GM06990 (cell line): Measurements from ENCODE around the gene PHACTR1.

Experiments used
- DNase-seq: peaks from one replicate; pipeline ENCODE4 v3.0.0-alpha.2; 2011; ENCODE audit not compliant: insufficient read length; ENCODE audit errors: extremely low read depth
- H3K27me3 ChIP-seq: replicated peaks from 2 replicates; pipeline ENCODE4 v1.6.0; 2011; ENCODE audit warnings: low read length; ENCODE audit not compliant: control insufficient read depth, insufficient read depth
- H3K36me3 ChIP-seq: 2 replicates; pipeline ENCODE4 v1.5.1; 2011; ENCODE audit warnings: low read length; ENCODE audit not compliant: control insufficient read depth, insufficient read depth
- H3K4me3 ChIP-seq: replicated peaks from 2 replicates; pipeline ENCODE4 v1.5.1; 2011; ENCODE audit warnings: low read depth, mild to moderate bottlenecking, control low read depth, low read length
- CTCF ChIP-seq: IDR thresholded peaks from 2 replicates; pipeline ENCODE4 v1.5.1; 2011; ENCODE audit warnings: low read length, control low read depth, mild to moderate bottlenecking, inconsistent platforms; ENCODE audit not compliant: insufficient read depth, poor library complexity, severe bottlenecking

The PHACTR1 gene

GRCh38 chr6:13334953-13335352 is 618.4 kb downstream of the PHACTR1 start:
- H3K27me3 ChIP-seq: no peaks in the 10 kb centered on the region
- H3K36me3 ChIP-seq: no peaks in the 10 kb centered on the region
- H3K4me3 ChIP-seq: no peak overlapping the region
- no peak for DNase-seq
- no peak for TF ChIP-seq CTCF

- no peak overlapping the region for H3K4me3 ChIP-seq
- peak; percentile 86 for TF ChIP-seq CTCF
Measured at GRCh38 chr6:13336553-13336952, 620.0 kb downstream of the PHACTR1 start.

GRCh38 chr6:13338038-13338437 is 621.5 kb downstream of the PHACTR1 start:
- TF ChIP-seq CTCF: no peak
- H3K4me3 ChIP-seq: no peak overlapping the region
- no peaks in the 10 kb centered on the region for H3K36me3 ChIP-seq
- no peaks in the 10 kb centered on the region for H3K27me3 ChIP-seq
- no peak for DNase-seq

More at GRCh38 chr6:13336553-13336952, 620.0 kb downstream of the PHACTR1 start:
- Histone ChIP-seq H3K27me3 (no peaks in the 10 kb centered on the region), H3K36me3 (no peaks in the 10 kb centered on the region)
- peak; percentile 34 for DNase-seq
